Stimulated activated CD4-positive, alpha-beta T cell treated with anti-CD3 and anti-CD28 coated beads, Interleukin-15, amount 100 ng/mL, for 48 hours (primary cell): ENCODE measurements around the gene SEPSECS.
"Not testable (repeated sequence)": the region's sequence is repeated elsewhere in the genome, so short reads cannot be mapped to it uniquely, and the experiment has no call there.

Experiments
- DNase-seq, 2 donors: peaks; one replicate each; pipeline ENCODE4 v3.0.0-alpha.2; 2020; ENCODE audit warnings: low read depth in 2 of 2

The SEPSECS gene

GRCh38 chr4:25109511-25109910 lies 50.7 kb downstream of the SEPSECS start:
- DNase-seq = no peak

GRCh38 chr4:25108556-25108955 lies 51.7 kb downstream of the SEPSECS start:
- DNase-seq = no peak

- no peak for DNase-seq
These were observed 52.3 kb downstream of the SEPSECS start for GRCh38 chr4:25107827-25108516.

DNA sequence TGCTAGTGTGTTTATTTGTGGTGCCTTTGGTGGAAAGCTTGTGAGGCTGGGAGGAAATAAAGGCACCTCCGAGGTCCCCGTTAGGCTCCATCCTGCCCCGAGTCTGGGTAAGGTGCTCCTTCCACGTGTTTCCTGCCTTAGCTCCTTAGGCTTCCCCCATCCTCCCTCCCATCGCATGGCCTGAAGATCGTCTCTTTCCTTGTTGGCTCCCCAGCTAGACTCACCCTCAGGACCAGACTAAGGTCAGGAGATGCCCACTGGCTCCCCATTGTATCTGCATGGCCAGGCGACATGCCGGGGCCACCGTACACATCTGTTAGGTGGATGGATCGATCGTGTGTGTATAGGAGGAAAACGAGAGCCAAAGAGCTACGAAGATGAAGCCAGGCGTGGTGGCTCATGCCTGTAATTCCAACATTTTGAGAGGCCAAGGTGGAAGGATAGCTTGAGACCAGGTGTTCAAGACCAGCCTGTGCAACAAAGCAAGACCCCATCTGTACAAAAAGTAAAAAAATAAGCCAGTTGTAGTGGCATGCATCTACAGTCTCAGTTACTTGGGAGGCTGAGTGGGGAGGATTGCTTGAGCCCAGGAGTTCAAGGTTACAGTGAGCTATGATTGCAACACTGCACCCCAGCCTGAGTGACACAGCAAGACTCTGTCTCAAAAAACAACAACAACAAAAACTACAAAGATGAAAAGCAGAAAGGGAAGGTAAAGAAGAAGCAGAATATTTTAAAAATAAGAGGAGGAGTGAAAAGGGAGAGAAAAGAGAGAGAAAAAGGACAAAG lies 53.7 kb downstream of the SEPSECS start:
- no peak for DNase-seq

- no peak for DNase-seq
These were observed 55.7 kb downstream of the SEPSECS start for GRCh38 chr4:25104591-25104990.

DNA sequence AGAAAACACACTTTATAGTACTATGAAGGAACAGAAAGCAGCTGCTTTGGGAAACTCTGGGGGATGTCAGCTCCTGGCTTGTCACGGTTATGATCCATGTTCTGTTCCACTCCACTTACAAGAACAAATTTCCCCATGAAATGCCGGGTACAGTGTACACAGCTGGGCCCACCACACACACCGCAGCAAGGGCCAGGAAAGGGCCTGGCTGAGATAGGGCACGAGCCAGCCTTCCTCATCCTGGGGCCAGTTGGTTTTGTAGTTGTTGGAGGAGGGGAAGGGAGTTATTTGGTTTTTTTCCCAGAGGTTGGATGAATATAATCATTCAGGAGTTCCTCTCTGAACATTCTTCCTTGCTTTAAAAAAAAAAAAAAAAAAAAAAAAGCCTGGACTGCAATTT lies 56.8 kb downstream of the SEPSECS start:
- DNase-seq = no peak

DNA sequence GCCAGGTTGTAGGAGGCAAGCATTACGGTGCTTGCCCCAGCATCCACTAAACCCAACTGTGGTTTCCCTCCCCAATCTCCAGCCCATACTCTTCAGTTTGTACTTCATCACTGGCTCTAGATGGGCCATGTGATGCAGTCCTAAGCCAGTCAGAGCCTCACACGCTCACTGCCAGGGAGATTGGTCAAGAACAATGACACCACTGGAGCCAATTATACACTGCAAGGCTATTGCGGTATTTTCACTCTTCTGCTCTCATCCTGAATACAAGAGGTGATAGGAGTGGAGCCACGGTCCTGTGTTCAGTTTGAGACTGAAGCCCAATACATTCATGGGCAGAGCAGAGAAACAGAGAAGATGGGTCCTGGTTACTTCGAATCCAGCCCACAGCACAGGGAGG lies 58.4 kb downstream of the SEPSECS start:
- no peak for DNase-seq

- DNase-seq = no peak
These were observed 59.5 kb downstream of the SEPSECS start for GRCh38 chr4:25100710-25101109.

- DNase-seq = no peak
These were observed 60.2 kb downstream of the SEPSECS start for GRCh38 chr4:25100021-25100555.

DNA sequence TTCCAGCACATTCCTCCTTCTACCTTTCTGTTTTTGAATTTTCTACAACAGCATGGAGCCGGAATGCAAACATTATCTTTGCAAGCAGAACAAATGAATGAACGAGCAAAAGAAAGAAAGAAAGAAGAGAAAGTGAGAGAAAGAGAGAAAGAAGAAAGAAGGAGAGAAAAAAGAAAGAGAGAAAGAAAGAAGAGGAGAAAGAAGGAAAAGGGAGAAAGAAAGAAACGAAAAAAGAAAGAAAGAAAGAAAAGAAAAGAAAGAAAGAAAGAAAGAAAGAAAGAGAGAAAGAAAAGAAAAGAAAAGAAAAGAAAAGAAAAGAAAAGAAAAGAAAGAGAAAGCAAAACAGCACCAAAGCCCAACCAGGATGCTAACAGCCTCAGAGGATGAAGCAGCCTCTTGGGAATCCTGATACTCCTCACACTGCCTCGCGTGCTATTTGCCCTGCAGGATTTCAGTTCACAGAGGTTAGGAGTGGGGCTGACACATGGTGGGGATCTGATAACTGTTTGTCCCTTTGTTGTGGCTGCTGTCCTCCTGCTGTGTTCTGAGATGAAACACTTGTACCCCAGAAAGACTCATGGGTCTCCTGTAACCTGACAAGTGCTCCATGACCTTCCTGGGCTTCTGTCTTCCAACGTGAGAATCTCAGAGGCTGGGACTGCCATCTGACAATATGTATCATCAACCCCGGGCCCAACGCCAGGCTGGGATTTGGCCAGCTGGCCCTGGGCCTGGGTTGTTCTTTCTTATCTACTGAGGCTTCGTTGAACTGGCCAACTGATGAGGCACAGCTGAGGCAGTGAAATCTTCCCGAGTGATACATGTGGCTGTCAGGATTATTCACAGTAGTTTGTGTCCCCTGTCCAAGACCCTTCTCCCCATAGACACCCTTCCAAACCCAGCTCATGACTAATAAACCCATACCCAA lies 61.0 kb downstream of the SEPSECS start:
- no peak for DNase-seq

DNA sequence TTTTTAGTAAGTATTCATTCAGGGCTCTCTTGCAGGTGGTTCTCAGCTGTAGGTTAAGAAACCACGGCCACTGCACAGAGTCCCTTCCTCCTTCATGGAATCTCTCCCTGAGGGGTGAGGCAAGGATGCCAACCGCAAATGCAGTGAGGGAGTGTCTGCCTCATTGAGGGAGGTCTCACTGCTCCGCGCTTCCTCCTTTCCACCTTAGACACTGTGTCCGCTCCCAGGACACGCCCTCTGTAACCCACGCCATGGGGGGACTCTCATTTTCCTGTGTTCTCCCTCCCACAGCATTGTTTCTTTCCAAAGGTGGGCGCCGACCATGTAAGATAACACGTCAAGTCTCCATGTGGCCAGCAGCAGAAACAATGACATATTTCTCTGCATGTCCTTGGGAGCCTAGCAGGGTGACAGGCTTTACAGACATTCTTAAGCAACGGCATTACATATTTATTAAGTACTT lies 63.2 kb downstream of the SEPSECS start:
- no peak for DNase-seq

GRCh38 chr4:25096251-25096980 lies 63.8 kb downstream of the SEPSECS start:
- DNase-seq = no peak

- DNase-seq = no peak
These were observed 64.4 kb downstream of the SEPSECS start for GRCh38 chr4:25095837-25096236.

DNA sequence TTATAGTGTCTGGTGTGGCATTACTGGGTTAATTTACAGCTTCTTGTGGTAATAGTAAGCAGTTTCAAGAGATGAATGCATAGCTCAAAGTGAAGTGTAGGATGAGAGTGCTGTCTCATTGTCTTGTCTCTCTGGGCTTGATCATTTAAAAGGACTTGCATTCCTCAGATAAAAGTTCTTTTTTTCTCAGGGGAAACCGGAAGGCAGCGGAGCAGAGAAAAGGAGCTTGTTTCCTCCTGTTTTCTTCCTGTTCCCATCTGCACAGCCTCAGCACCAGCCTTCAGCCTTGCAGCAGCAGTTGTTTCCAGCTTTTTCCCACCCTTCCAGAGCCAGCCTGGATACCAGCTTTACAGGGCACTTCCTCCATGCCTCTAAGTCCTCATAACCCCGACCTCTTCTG lies 68.1 kb downstream of the SEPSECS start:
- no peak for DNase-seq

GRCh38 chr4:25090516-25090915 lies 69.7 kb downstream of the SEPSECS start:
- no peak for DNase-seq

DNA sequence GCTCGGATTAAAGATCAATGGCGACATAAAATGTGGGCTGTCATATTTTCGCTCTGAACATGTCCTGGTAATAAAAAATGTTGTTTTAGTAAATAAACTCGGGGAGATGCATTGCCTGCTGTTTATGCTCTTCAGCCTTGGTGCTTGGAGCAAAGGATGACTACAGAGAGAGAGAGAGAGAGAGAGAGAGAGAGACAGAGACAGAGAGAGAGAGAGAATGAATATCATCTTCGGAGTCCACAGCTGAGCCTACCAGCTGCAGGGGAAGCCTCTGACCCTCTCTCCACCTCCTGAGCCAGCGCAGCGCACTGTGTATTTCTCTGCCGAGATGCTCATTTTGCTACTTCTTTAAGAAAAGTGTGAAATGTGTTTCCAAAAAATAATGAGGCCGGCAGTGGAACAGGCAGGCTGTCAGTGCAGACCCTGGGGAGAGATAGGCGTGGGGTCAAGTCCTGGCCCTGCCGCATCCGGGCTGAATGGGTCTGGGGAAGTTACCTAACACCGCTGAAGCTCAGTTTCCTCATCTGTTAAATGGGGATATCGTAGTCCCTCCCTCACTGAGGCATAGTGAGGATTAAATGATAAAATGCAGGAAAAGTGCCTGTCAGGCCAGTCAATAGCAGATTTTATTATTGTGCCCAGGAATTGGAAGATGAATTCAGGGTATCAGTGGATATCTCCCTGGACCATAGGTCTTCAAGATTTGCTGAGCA lies 71.0 kb downstream of the SEPSECS start:
- no peak for DNase-seq

- DNase-seq = no peak
These were observed 71.9 kb downstream of the SEPSECS start for GRCh38 chr4:25088093-25088952.

DNA sequence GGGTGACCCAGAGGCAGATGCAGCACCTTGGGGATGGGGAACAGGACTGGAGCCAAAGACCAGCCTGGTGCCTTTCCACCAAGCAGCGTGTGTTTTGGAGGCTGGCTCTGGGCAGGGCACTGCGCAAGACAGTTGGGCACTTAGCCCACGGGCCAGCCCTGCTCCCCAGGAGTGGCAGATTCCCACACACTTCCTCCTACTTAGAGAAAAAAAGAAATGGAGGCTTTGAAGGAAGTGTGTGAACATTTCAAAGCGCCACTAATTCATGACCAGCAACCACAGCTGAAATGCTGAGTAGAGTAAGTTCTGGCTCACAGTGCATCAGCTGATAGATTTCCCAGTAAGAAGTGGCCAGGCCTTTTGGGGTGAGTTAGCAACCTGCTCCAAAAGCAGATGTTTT lies 74.6 kb downstream of the SEPSECS start:
- no peak for DNase-seq

- not testable (repeated sequence) for DNase-seq
These were observed 76.8 kb downstream of the SEPSECS start for GRCh38 chr4:25083441-25083840.
